ENCODE data around the gene DRG2. TPM values are rescaled to one million over a fixed set of nuclear protein-coding genes. Genes with fewer than 3 reads are reported as not detected.

The DRG2 gene
- polyA plus RNA-seq (2012; ENCODE audit: insufficient read depth, insufficient read length): 81.7 TPM

GRCh38 chr17:18087610-18088491 is at the start of gene DRG2:
Gene DRG2, plus strand, starts transcription at chr17:18087948. Its CDS starts 76 bp downstream, at chr17:18088024.
- peak; percentile 81 for DNase-seq (ENCODE audit: low read depth, low spot score)

GRCh38 chr17:18038149-18038850 is 49.4 kb upstream of the DRG2 start:
- DNase-seq (ENCODE audit: low read depth, low spot score): no peak
- H3K4me3 ChIP-seq (ENCODE audit: low read length): peak overlapping the region; percentile 72

More at GRCh38 chr17:18087610-18088491, at the start of gene DRG2:
- peak within 1 kb of the TSS; percentile 98 for H3K4me3 ChIP-seq (ENCODE audit: low read length)

GRCh38 chr17:18038861-18039534 is 48.8 kb upstream of the DRG2 start, which contains the start of the genes ATPAF2 and GID4:
Gene ATPAF2, minus strand, starts transcription at chr17:18039168. Its CDS starts 155 bp downstream, at chr17:18039013.
Gene GID4, plus strand, starts transcription at chr17:18039408. Its CDS starts 57 bp downstream, at chr17:18039465.
- peak; percentile 99 for DNase-seq (ENCODE audit: low read depth, low spot score)
- H3K4me3 ChIP-seq (ENCODE audit: low read length): peak within 1 kb of the TSS; percentile 72

DNA sequence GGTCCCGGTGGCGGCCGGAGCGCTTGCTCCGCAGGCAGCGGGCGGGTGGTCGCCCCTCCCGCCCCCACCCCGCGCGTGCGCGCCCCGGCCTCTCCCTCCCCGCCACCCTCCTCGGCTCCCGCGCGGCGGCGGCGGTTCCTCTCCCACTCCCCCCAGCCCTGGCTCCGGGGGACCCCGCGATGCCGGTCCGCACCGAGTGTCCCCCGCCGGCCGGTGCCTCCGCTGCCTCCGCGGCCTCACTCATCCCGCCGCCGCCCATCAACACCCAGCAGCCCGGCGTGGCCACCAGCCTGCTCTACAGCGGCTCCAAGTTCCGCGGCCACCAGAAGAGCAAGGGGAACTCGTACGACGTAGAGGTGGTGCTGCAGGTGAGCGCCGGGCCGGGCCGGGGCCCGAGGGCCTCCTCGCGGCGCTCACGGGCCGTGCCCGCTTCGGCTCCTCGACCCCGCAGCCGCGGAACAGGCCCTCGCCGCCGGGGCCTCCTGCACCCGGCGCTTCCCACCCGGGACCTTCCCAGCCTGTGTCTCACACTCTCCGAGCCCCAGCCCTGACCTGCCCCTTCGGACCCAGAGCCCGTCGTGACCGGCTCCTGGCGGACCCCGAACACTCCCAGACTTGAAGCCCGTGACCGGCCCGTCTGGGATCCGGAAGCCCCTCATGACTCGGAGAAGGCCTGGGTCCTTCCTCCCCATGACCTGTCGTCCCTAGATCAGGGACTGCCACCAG is 48.0 kb upstream of the DRG2 start:
- DNase-seq (ENCODE audit: low read depth, low spot score): no peak
- peak overlapping the region; percentile 72 for H3K4me3 ChIP-seq (ENCODE audit: low read length)

- peak overlapping the region; percentile 72 for H3K4me3 ChIP-seq (ENCODE audit: low read length)
- DNase-seq (ENCODE audit: low read depth, low spot score): no peak
Observed at GRCh38 chr17:18040261-18040858, 47.4 kb upstream of the DRG2 start.

GRCh38 chr17:18041776-18042175 is 46.0 kb upstream of the DRG2 start:
- DNase-seq (ENCODE audit: low read depth, low spot score): no peak
- H3K4me3 ChIP-seq (ENCODE audit: low read length): no peak overlapping the region

GRCh38 chr17:18042983-18043382 is 44.8 kb upstream of the DRG2 start:
- H3K4me3 ChIP-seq (ENCODE audit: low read length): no peak overlapping the region
- peak; percentile 61 for DNase-seq (ENCODE audit: low read depth, low spot score)

GRCh38 chr17:18043491-18043890 is 44.3 kb upstream of the DRG2 start:
- no peak for DNase-seq (ENCODE audit: low read depth, low spot score)

DNA sequence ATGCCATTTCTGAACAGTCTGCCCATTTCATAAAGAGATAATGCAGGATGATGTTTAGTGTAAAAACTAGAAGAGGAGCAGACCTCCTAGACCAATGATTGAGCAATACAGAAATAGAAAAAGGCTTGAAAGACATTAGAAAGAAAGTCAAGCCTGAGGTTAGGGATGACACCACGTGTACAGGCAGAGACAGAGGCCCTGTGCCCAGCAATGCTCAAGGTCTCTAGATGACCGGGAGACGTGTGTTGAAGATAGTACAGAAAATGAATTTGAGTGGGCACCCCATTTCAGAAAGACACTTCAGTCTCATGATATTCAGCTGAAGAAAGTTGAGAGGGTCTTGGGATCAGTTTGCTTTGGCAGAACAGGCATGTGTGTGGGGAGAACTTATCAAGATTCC is 43.1 kb upstream of the DRG2 start:
- no peak for DNase-seq (ENCODE audit: low read depth, low spot score)
- no peak overlapping the region for H3K4me3 ChIP-seq (ENCODE audit: low read length)

More at GRCh38 chr17:18043491-18043890, 44.3 kb upstream of the DRG2 start:
- H3K4me3 ChIP-seq (ENCODE audit: low read length): no peak overlapping the region

- DNase-seq (ENCODE audit: low read depth, low spot score): no peak
- H3K4me3 ChIP-seq (ENCODE audit: low read length): no peak overlapping the region
Observed at GRCh38 chr17:18045691-18046350, 41.9 kb upstream of the DRG2 start.

- no peak for DNase-seq (ENCODE audit: low read depth, low spot score)
- H3K4me3 ChIP-seq (ENCODE audit: low read length): no peak overlapping the region
Observed at GRCh38 chr17:18055597-18055996, 32.2 kb upstream of the DRG2 start.

DNA sequence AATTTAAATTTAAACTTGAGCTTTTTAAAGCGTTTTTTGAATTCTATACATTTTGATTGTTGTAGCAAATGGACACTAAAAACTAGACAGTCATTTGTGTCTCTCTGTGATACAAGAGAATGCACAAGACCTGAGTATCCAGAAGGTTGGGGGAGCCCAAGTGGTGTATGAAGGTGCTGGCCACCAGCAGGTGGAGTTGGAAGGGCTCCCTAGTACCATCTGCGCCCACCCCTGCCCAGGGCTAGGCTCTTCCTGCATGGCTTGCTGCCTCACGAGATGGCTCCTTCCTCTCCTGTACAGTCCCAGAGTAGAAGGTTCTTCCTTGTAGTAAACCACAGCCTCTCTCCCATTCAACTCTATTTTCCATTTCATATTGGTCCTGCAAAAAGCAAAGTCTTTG is 31.5 kb upstream of the DRG2 start:
- no peak for DNase-seq (ENCODE audit: low read depth, low spot score)
- H3K4me3 ChIP-seq (ENCODE audit: low read length): no peak overlapping the region

DNA sequence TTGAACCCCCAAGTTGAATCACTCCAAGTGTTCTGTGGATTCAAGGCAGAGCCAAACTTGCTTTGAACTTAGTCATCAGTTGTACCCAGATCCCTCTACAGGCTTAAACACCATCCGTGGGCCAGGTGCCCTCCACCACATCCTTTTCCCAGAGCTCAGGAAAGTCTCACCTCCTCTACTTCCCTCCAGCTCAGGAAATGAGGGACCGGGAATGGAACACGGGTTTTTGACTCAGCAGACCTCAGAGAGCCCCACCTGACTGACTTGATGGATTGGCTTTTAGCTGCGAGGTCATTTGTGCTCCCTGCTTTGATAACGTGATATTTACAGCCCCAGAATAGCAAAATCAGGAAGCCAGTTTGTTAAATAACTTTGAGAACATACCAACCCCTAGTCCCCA is 28.5 kb upstream of the DRG2 start:
- no peak for DNase-seq (ENCODE audit: low read depth, low spot score)

GRCh38 chr17:18064053-18064452 is 23.7 kb upstream of the DRG2 start:
- no peak overlapping the region for H3K4me3 ChIP-seq (ENCODE audit: low read length)
- no peak for DNase-seq (ENCODE audit: low read depth, low spot score)

More for the DNA sequence above, 28.5 kb upstream of the DRG2 start:
- H3K4me3 ChIP-seq (ENCODE audit: low read length): no peak overlapping the region

- no peak for DNase-seq (ENCODE audit: low read depth, low spot score)
- no peak overlapping the region for H3K4me3 ChIP-seq (ENCODE audit: low read length)
Observed at GRCh38 chr17:18065546-18065945, 22.2 kb upstream of the DRG2 start.

GRCh38 chr17:18066866-18067265 is 20.9 kb upstream of the DRG2 start:
- no peak overlapping the region for H3K4me3 ChIP-seq (ENCODE audit: low read length)
- no peak for DNase-seq (ENCODE audit: low read depth, low spot score)

DNA sequence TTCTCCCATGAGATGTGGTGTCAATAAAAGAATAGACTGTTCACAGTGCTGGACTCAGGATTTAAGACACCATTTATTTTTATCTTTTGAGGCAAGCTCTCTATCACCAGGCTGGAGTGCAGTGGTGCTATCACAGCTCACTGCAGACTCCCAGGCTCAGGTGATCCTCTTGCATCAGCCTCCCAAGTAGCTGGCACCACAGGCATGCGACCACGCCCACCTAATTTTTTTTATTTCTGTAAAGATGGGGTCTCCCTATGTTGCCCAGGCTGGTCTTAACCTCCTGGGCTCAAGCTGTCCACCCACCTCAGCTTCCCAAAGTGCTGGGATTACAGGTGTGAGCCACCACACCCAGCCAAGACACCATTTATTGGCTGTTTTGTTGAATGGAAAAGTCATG is 18.6 kb upstream of the DRG2 start:
- H3K4me3 ChIP-seq (ENCODE audit: low read length): no peak overlapping the region
- no peak for DNase-seq (ENCODE audit: low read depth, low spot score)

DNA sequence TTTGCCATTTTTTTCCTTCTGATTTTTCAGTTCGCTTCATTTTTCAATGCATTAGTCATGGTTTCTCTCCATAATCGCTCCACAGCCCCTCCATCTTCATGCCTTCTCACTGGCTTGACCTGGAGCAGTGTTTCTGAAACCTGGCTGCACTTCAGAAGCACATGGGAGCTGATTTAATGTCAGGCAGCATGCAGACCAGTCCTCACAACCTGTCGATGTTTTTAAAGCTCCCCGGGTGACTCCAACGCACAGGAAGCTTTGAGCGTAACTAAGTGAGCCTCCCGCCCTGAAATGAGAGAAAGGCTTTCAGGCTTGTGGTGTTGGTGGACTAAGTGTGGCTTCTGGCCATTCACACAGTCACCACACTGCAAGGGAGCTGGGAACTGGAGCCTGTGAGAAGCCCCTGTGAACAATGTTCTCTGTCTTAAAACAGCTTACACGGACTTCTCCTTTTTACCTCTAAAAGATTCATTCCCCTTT is 16.8 kb upstream of the DRG2 start:
- no peak for DNase-seq (ENCODE audit: low read depth, low spot score)
- H3K4me3 ChIP-seq (ENCODE audit: low read length): no peak overlapping the region
